IPS-20b (cell line): ENCODE data around the gene SS18L1.

Experiments
- H3K27ac ChIP-seq: one replicate; pipeline ENCODE4 v1.5.1; 2013; ENCODE audit warnings: low read length
- H3K27me3 ChIP-seq: 2 replicates; pipeline ENCODE4 v1.6.1; 2013; ENCODE audit warnings: mild to moderate bottlenecking, low read length, inconsistent platforms; ENCODE audit not compliant: insufficient read depth
- H3K36me3 ChIP-seq: 2 replicates; pipeline ENCODE4 v1.6.1; 2013; ENCODE audit warnings: low read depth, mild to moderate bottlenecking, inconsistent platforms, low read length, moderate library complexity; ENCODE audit not compliant: insufficient read depth
- H3K4me1 ChIP-seq: 2 replicates; pipeline ENCODE4 v1.6.1; 2013; ENCODE audit warnings: mild to moderate bottlenecking, control low read depth, inconsistent platforms, low read length, moderate library complexity; ENCODE audit not compliant: insufficient read depth
- H3K4me3 ChIP-seq: 2 replicates; pipeline ENCODE4 v1.5.1; 2013; ENCODE audit warnings: mild to moderate bottlenecking, low read length, inconsistent platforms
- H3K9ac ChIP-seq: 2 replicates; pipeline ENCODE4 v1.6.1; 2013; ENCODE audit warnings: low read depth, mild to moderate bottlenecking, inconsistent platforms, low read length, moderate library complexity
- H3K9me3 ChIP-seq: 2 replicates; pipeline ENCODE4 v1.6.1; 2013; ENCODE audit warnings: mild to moderate bottlenecking, low read depth, low read length, inconsistent platforms; ENCODE audit not compliant: insufficient read depth

Gene SS18L1

GRCh38 chr20:62225026-62225425 is 81.5 kb downstream of the SS18L1 start:
- H3K9ac ChIP-seq, result no peak overlapping the region
- H3K9me3 ChIP-seq, result no peaks in the 10 kb centered on the region
- H3K27ac ChIP-seq, result no peak overlapping the region
- peaks cover 60% of the 10 kb centered on the region for H3K27me3 ChIP-seq
- no peak overlapping the region for H3K4me3 ChIP-seq
- no peaks in the 10 kb centered on the region; the same call in 1 of the 2 replicates for H3K4me1 ChIP-seq
- H3K36me3 ChIP-seq, result no peaks in the 10 kb centered on the region

GRCh38 chr20:62225820-62226635 is 82.5 kb downstream of the SS18L1 start:
- Histone ChIP-seq H3K4me1 (no peaks in the 10 kb centered on the region; the same call in 1 of the 2 replicates), H3K9ac (no peak overlapping the region), H3K9me3 (no peaks in the 10 kb centered on the region), H3K27ac (no peak overlapping the region), H3K36me3 (no peaks in the 10 kb centered on the region), H3K27me3 (peaks cover 52% of the 10 kb centered on the region), H3K4me3 (no peak overlapping the region)

- Histone ChIP-seq H3K36me3 (no peaks in the 10 kb centered on the region), H3K4me1 (no peaks in the 10 kb centered on the region; the same call in 1 of the 2 replicates), H3K27ac (no peak overlapping the region), H3K4me3 (no peak overlapping the region), H3K9me3 (no peaks in the 10 kb centered on the region), H3K27me3 (peaks cover 43% of the 10 kb centered on the region), H3K9ac (no peak overlapping the region)
Observed at GRCh38 chr20:62226707-62227590, 83.4 kb downstream of the SS18L1 start.

- H3K9me3 ChIP-seq, result no peaks in the 10 kb centered on the region
- H3K27ac ChIP-seq, result no peak overlapping the region
- peaks cover 37% of the 10 kb centered on the region for H3K27me3 ChIP-seq
- no peak overlapping the region for H3K4me3 ChIP-seq
- no peaks in the 10 kb centered on the region for H3K36me3 ChIP-seq
- H3K4me1 ChIP-seq, result no peaks in the 10 kb centered on the region; the same call in 1 of the 2 replicates
- H3K9ac ChIP-seq, result no peak overlapping the region
Observed at GRCh38 chr20:62227591-62227976, 84.0 kb downstream of the SS18L1 start.

- Histone ChIP-seq H3K27me3 (peaks cover 30% of the 10 kb centered on the region), H3K4me1 (no peaks in the 10 kb centered on the region; the same call in 1 of the 2 replicates), H3K4me3 (no peak overlapping the region), H3K9me3 (no peaks in the 10 kb centered on the region), H3K36me3 (no peaks in the 10 kb centered on the region), H3K9ac (no peak overlapping the region), H3K27ac (no peak overlapping the region)
Observed at GRCh38 chr20:62227977-62228958, 84.7 kb downstream of the SS18L1 start.

- Histone ChIP-seq H3K4me1 (no peaks in the 10 kb centered on the region; the same call in 1 of the 2 replicates), H3K9ac (no peak overlapping the region), H3K4me3 (no peak overlapping the region), H3K36me3 (no peaks in the 10 kb centered on the region), H3K27ac (no peak overlapping the region), H3K27me3 (peaks cover 22% of the 10 kb centered on the region; the same call in 1 of the 2 replicates), H3K9me3 (no peaks in the 10 kb centered on the region)
Observed at GRCh38 chr20:62228982-62229545, 85.5 kb downstream of the SS18L1 start.

- no peaks in the 10 kb centered on the region; the same call in 1 of the 2 replicates for H3K4me1 ChIP-seq
- H3K27me3 ChIP-seq, result peaks cover 16% of the 10 kb centered on the region; the same call in 1 of the 2 replicates
- H3K36me3 ChIP-seq, result no peaks in the 10 kb centered on the region
- H3K9me3 ChIP-seq, result no peaks in the 10 kb centered on the region
- H3K27ac ChIP-seq, result no peak overlapping the region
- no peak overlapping the region for H3K4me3 ChIP-seq
- H3K9ac ChIP-seq, result no peak overlapping the region
Observed at GRCh38 chr20:62229667-62230066, 86.1 kb downstream of the SS18L1 start.

GRCh38 chr20:62230276-62230675 is 86.7 kb downstream of the SS18L1 start:
- Histone ChIP-seq H3K4me3 (no peak overlapping the region), H3K27me3 (peaks cover 10% of the 10 kb centered on the region; the same call in 1 of the 2 replicates), H3K9me3 (no peaks in the 10 kb centered on the region), H3K4me1 (no peaks in the 10 kb centered on the region; the same call in 1 of the 2 replicates), H3K27ac (no peak overlapping the region), H3K9ac (no peak overlapping the region), H3K36me3 (no peaks in the 10 kb centered on the region)

GRCh38 chr20:62230696-62231095 is 87.1 kb downstream of the SS18L1 start:
- H3K9me3 ChIP-seq, result no peaks in the 10 kb centered on the region
- no peak overlapping the region for H3K4me3 ChIP-seq
- no peak overlapping the region for H3K9ac ChIP-seq
- H3K36me3 ChIP-seq, result no peaks in the 10 kb centered on the region
- no peak overlapping the region for H3K27ac ChIP-seq
- H3K4me1 ChIP-seq, result no peaks in the 10 kb centered on the region; the same call in 1 of the 2 replicates
- H3K27me3 ChIP-seq, result peaks cover 6% of the 10 kb centered on the region; the same call in 1 of the 2 replicates

- Histone ChIP-seq H3K9ac (no peak overlapping the region), H3K4me3 (no peak overlapping the region), H3K27ac (no peak overlapping the region), H3K36me3 (no peaks in the 10 kb centered on the region), H3K4me1 (no peaks in the 10 kb centered on the region; the same call in 1 of the 2 replicates), H3K27me3 (peaks cover under 1% of the 10 kb centered on the region; the same call in 1 of the 2 replicates), H3K9me3 (no peaks in the 10 kb centered on the region)
Observed at GRCh38 chr20:62231292-62231691, 87.7 kb downstream of the SS18L1 start.
